BLaER1 (cell line): ENCODE results near the gene CHERP.
"Not testable (repeated sequence)": the region's sequence is repeated elsewhere in the genome, so short reads cannot be mapped to it uniquely, and the experiment has no call there.

Experiments
- H3K27ac ChIP-seq: shearing (Covaris generic); formaldehyde crosslinking; 2 replicates; pipeline ENCODE4 v1.8.1; 2022
- H3K27me3 ChIP-seq: shearing (Covaris generic); formaldehyde crosslinking; 2 replicates; pipeline ENCODE4 v1.8.1; 2022
- H3K36me3 ChIP-seq: shearing (Covaris generic); formaldehyde crosslinking; 2 replicates; pipeline ENCODE4 v1.8.1; 2022
- H3K4me1 ChIP-seq: shearing (Covaris generic); formaldehyde crosslinking; 2 replicates; pipeline ENCODE4 v1.8.1; 2022
- H3K4me2 ChIP-seq: shearing (Covaris generic); formaldehyde crosslinking; 2 replicates; pipeline ENCODE4 v1.8.1; 2022
- H3K4me3 ChIP-seq: shearing (Covaris generic); formaldehyde crosslinking; 2 replicates; pipeline ENCODE4 v1.8.1; 2022
- H3K9ac ChIP-seq: shearing (Covaris generic); formaldehyde crosslinking; 2 replicates; pipeline ENCODE4 v1.8.1; 2022
- H3K9me3 ChIP-seq: shearing (Covaris generic); formaldehyde crosslinking; 2 replicates; pipeline ENCODE4 v1.8.1; 2022
- H4K20me1 ChIP-seq: shearing (Covaris generic); formaldehyde crosslinking; 2 replicates; pipeline ENCODE4 v1.8.1; 2022
- Cebpa-rat ChIP-seq: shearing (Covaris generic); IDR thresholded peaks from 2 replicates; pipeline ENCODE4 v1.8.1; 2022

Gene CHERP

GRCh38 chr19:16509141-16510061 lies 32.8 kb downstream of the CHERP start:
- H3K9ac ChIP-seq: no peak overlapping the region
- H3K36me3 ChIP-seq: peaks cover 68% of the 10 kb centered on the region
- H3K27me3 ChIP-seq: no peaks in the 10 kb centered on the region
- no peak overlapping the region for H3K4me2 ChIP-seq
- H3K4me1 ChIP-seq: 0 out of 2 replicates have a peak, but pooled peaks cover under 1% of the 10 kb centered on the region
- no peak overlapping the region for H3K4me3 ChIP-seq
- H4K20me1 ChIP-seq: peaks cover 3% of the 10 kb centered on the region; the same call in 1 of the 2 replicates
- no peak overlapping the region for H3K27ac ChIP-seq
- H3K9me3 ChIP-seq: no peaks in the 10 kb centered on the region
- no peak for TF ChIP-seq Cebpa-rat

GRCh38 chr19:16508546-16508945 lies 33.7 kb downstream of the CHERP start:
- Histone ChIP-seq H3K4me1 (no peaks in the 10 kb centered on the region), H3K36me3 (peaks cover 71% of the 10 kb centered on the region), H3K9me3 (no peaks in the 10 kb centered on the region), H3K27ac (no peak overlapping the region), H3K4me2 (no peak overlapping the region), H3K9ac (no peak overlapping the region), H3K27me3 (no peaks in the 10 kb centered on the region), H4K20me1 (no peaks in the 10 kb centered on the region), H3K4me3 (no peak overlapping the region)
- TF ChIP-seq Cebpa-rat: no peak

GRCh38 chr19:16506961-16507360 lies 35.3 kb downstream of the CHERP start:
- Histone ChIP-seq H3K4me2 (no peak overlapping the region), H3K9me3 (no peaks in the 10 kb centered on the region), H3K27ac (no peak overlapping the region), H3K4me3 (no peak overlapping the region), H4K20me1 (no peaks in the 10 kb centered on the region), H3K36me3 (peaks cover 71% of the 10 kb centered on the region), H3K4me1 (no peaks in the 10 kb centered on the region), H3K9ac (no peak overlapping the region), H3K27me3 (no peaks in the 10 kb centered on the region)
- TF ChIP-seq Cebpa-rat: no peak

- H3K36me3 ChIP-seq: peaks cover 73% of the 10 kb centered on the region
- H3K9ac ChIP-seq, H3K9me3 ChIP-seq, H3K27me3 ChIP-seq, H4K20me1 ChIP-seq, H3K4me3 ChIP-seq, H3K27ac ChIP-seq, H3K4me1 ChIP-seq, H3K4me2 ChIP-seq: not testable (repeated sequence)
Measured at GRCh38 chr19:16506161-16506560, 36.1 kb downstream of the CHERP start.

GRCh38 chr19:16504271-16504670 lies 38.0 kb downstream of the CHERP start:
- no peaks in the 10 kb centered on the region for H4K20me1 ChIP-seq
- no peak overlapping the region for H3K27ac ChIP-seq
- no peak overlapping the region for H3K4me2 ChIP-seq
- no peak overlapping the region for H3K4me3 ChIP-seq
- H3K9me3 ChIP-seq: no peaks in the 10 kb centered on the region
- H3K4me1 ChIP-seq: no peaks in the 10 kb centered on the region
- TF ChIP-seq Cebpa-rat: no peak
- H3K36me3 ChIP-seq: peaks cover 61% of the 10 kb centered on the region
- no peaks in the 10 kb centered on the region for H3K27me3 ChIP-seq
- H3K9ac ChIP-seq: no peak overlapping the region

- Histone ChIP-seq H3K4me2 (no peak overlapping the region), H3K4me3 (no peak overlapping the region)
Measured at GRCh38 chr19:16497837-16498236, 44.4 kb downstream of the CHERP start.

GRCh38 chr19:16497042-16497441 lies 45.2 kb downstream of the CHERP start:
- Histone ChIP-seq H3K9me3 (no peaks in the 10 kb centered on the region), H3K4me2 (peak overlapping the region; percentile 94), H3K27me3 (no peaks in the 10 kb centered on the region), H3K36me3 (peaks cover 14% of the 10 kb centered on the region), H3K27ac (no peak overlapping the region), H3K4me3 (peak overlapping the region; percentile 82), H3K4me1 (peaks cover 24% of the 10 kb centered on the region), H3K9ac (peak overlapping the region; percentile 73), H4K20me1 (no peaks in the 10 kb centered on the region)
- TF ChIP-seq Cebpa-rat: no peak

More at GRCh38 chr19:16497837-16498236, 44.4 kb downstream of the CHERP start:
- Histone ChIP-seq H3K4me1 (peaks cover 24% of the 10 kb centered on the region), H4K20me1 (no peaks in the 10 kb centered on the region), H3K9me3 (no peaks in the 10 kb centered on the region), H3K27me3 (no peaks in the 10 kb centered on the region), H3K27ac (no peak overlapping the region), H3K9ac (no peak overlapping the region), H3K36me3 (peaks cover 22% of the 10 kb centered on the region)
- TF ChIP-seq Cebpa-rat: no peak

- peak overlapping the region; percentile 94 for H3K4me2 ChIP-seq
- peak overlapping the region; percentile 73 for H3K9ac ChIP-seq
- TF ChIP-seq Cebpa-rat: no peak
- H3K27me3 ChIP-seq: no peaks in the 10 kb centered on the region
- peaks cover 24% of the 10 kb centered on the region for H3K4me1 ChIP-seq
- no peaks in the 10 kb centered on the region for H4K20me1 ChIP-seq
- 0 out of 2 replicates have a peak overlapping the region, but pooled peaks have one; percentile 35 for H3K27ac ChIP-seq
- peaks cover 9% of the 10 kb centered on the region for H3K36me3 ChIP-seq
- peak overlapping the region; percentile 82 for H3K4me3 ChIP-seq
- H3K9me3 ChIP-seq: no peaks in the 10 kb centered on the region
Measured at GRCh38 chr19:16496613-16496983, 45.6 kb downstream of the CHERP start.

- peak within 1 kb of the TSS; percentile 73 for H3K9ac ChIP-seq
- no peaks in the 10 kb centered on the region for H3K27me3 ChIP-seq
- H3K27ac ChIP-seq: peak within 1 kb of the TSS; percentile 35; the same call in 1 of the 2 replicates
- no peaks in the 10 kb centered on the region for H4K20me1 ChIP-seq
- H3K4me2 ChIP-seq: peak within 1 kb of the TSS; percentile 94
- H3K36me3 ChIP-seq: peaks cover 6% of the 10 kb centered on the region
- H3K4me1 ChIP-seq: peaks cover 24% of the 10 kb centered on the region
- H3K4me3 ChIP-seq: peak within 1 kb of the TSS; percentile 82
- H3K9me3 ChIP-seq: no peaks in the 10 kb centered on the region
- no peak for TF ChIP-seq Cebpa-rat
Measured at GRCh38 chr19:16495982-16496612, 46.1 kb downstream of the CHERP start, which contains the start of the genes C19orf44 and CALR3. Gene C19orf44, plus strand, starts transcription at chr19:16496394. Its CDS starts 4,399 bp downstream, at chr19:16500793. Gene CALR3, minus strand, starts transcription at chr19:16496167. Its CDS starts 38 bp downstream, at chr19:16496129.

- H3K27ac ChIP-seq, H3K4me2 ChIP-seq, H3K9ac ChIP-seq, H3K4me1 ChIP-seq, H3K27me3 ChIP-seq, H3K4me3 ChIP-seq, H3K9me3 ChIP-seq, H3K36me3 ChIP-seq, H4K20me1 ChIP-seq: not testable (repeated sequence)
Measured at GRCh38 chr19:16486476-16486875, 55.8 kb downstream of the CHERP start.
